Ascending aorta (tissue), 2 donors: ENCODE results near the gene C1QTNF8. TPM values are rescaled to one million over a fixed set of nuclear protein-coding genes. Genes with fewer than 3 reads are reported as not detected.

Source experiments
- DNase-seq, 2 donors: peaks; one replicate each; pipeline ENCODE4 v3.0.0-alpha.2; 2019; ENCODE audit warnings: low spot score in 2 of 2
- H3K27ac ChIP-seq, 2 donors: fragments of 200-600 bp; sonication (generic); one replicate each; pipeline ENCODE4 v1.5.1; 2016 to 2017; ENCODE audit warnings: mild to moderate bottlenecking in 1 of 2
- H3K27me3 ChIP-seq: fragments of 200-600 bp; sonication (generic); one replicate; pipeline ENCODE4 v1.5.1; 2017
- H3K36me3 ChIP-seq, 2 donors: fragments of 200-600 bp; sonication (generic); one replicate each; pipeline ENCODE4 v1.5.1; 2016
- H3K4me1 ChIP-seq, 2 donors: fragments of 200-600 bp; sonication (generic); one replicate each; pipeline ENCODE4 v1.5.1; 2016 to 2017; ENCODE audit warnings: mild to moderate bottlenecking in 1 of 2
- H3K4me3 ChIP-seq, 2 donors: fragments of 200-600 bp; sonication (generic); one replicate each; pipeline ENCODE4 v1.5.1; 2016 to 2017; ENCODE audit warnings: mild to moderate bottlenecking in 1 of 2
- H3K9me3 ChIP-seq, 2 donors: fragments of 200-600 bp; sonication (generic); one replicate each; pipeline ENCODE4 v1.5.1; 2016
- intact Hi-C: fragments of 100-400 bp; cut with DNase I; formaldehyde crosslinking; loops from one replicate; pipeline ENCODE4 v1.15.1; 2023
- total RNA-seq: library from RNA; depleted of rRNA; stranded (reverse); fragments of >200 nt; gene quantifications from one replicate; pipeline ENCODE4 v1.1.0, GENCODE V29; 2016
- TF ChIP-seq, protein P1 (sequence below), 3 experiments: fragments of 200-600 bp in 2 of 3; fragments of 450-650 bp in 1 of 3; sonication (generic) in 2 of 3; IDR thresholded peaks; one replicate each; pipeline ENCODE4 v1.5.1; 2016 to 2019; ENCODE audit warnings: antibody characterized with exemption in 3 of 3, mild to moderate bottlenecking in 1 of 3, moderate library complexity in 1 of 3

The C1QTNF8 gene
- total RNA-seq, 1 donor from 2014 or later = not detected

DNA sequence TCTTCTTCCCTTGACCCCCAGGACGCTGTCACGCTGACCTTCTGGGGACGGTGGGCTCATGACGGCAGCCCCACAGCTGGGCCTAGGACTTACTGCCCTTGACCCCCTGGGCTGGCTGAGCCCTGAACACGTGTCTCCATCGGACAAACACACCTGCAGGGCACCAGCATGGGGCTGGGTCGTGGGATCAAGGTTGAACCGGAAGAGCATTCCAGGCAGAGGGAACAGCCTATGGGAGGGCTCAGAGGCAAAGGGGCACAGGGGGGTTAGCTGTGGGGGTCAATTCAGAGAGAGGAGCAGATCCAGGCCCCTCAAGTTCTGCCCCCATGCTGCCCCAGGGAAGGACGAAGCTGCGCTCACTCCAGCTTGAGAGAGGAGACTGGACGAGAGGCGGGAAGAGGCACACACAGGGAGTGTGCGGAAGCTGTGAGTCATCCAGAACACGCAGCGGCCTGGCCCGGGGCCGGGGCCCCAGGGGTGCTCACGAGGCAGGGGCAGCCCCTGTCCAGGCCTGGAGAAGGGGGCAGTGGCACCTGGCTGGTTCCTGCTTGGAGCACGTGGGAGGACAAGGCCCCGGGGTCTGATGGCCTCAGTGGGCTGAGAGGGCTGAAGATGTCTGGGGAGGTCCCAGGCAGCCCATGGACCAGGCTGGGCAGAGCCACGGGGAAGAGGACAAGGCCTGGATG is 13.6 kb downstream of the C1QTNF8 start:
- Histone ChIP-seq H3K36me3 (no peaks in the 10 kb centered on the region), H3K4me1 (peaks cover 38 to 47% of the 10 kb centered on the region in 2 donors), H3K27ac (no peak overlapping the region), H3K27me3 (no peaks in the 10 kb centered on the region), H3K9me3 (peaks cover 11 to 12% of the 10 kb centered on the region in 2 donors), H3K4me3 (no peak overlapping the region)
- no peak for DNase-seq
- intact Hi-C loops = no loop called here
- TF ChIP-seq, protein P1, sequence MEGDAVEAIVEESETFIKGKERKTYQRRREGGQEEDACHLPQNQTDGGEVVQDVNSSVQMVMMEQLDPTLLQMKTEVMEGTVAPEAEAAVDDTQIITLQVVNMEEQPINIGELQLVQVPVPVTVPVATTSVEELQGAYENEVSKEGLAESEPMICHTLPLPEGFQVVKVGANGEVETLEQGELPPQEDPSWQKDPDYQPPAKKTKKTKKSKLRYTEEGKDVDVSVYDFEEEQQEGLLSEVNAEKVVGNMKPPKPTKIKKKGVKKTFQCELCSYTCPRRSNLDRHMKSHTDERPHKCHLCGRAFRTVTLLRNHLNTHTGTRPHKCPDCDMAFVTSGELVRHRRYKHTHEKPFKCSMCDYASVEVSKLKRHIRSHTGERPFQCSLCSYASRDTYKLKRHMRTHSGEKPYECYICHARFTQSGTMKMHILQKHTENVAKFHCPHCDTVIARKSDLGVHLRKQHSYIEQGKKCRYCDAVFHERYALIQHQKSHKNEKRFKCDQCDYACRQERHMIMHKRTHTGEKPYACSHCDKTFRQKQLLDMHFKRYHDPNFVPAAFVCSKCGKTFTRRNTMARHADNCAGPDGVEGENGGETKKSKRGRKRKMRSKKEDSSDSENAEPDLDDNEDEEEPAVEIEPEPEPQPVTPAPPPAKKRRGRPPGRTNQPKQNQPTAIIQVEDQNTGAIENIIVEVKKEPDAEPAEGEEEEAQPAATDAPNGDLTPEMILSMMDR (IDR thresholded peaks at IDR 0.05) = no peak

DNA sequence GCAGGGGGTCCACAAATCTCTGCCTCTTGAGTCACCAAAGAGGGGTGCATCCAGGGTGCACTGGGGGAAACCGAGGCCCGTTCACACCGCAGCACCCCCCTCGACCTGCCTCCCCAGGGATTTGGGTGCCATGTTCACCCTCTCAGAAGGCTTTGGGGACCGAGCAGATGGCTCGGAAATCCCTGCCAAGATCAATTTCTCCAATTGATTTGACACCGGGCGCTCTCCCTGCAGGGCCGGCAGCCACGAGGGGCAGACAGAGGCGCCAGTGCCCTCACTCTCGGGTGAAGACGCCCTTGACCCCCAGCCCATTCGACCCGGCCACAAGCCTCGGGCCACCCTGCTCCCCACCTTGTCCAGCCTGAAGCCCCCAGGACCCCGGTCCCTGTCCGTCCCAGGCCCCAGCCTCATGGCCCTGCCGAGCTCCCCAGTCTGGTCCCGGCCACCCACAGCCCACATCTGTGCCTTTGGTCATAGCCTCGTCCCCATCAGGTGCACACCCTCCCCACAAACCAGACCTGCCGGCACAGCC is 14.2 kb downstream of the C1QTNF8 start:
- no peak for DNase-seq
- intact Hi-C loops = no loop called here
- Histone ChIP-seq H3K4me1 (peaks cover 42 to 53% of the 10 kb centered on the region in 2 donors), H3K9me3 (peaks cover 11 to 12% of the 10 kb centered on the region in 2 donors), H3K36me3 (no peaks in the 10 kb centered on the region), H3K27ac (peak overlapping the region; percentile 56 to 58), H3K4me3 (peak overlapping the region in 1 of 2 donors; percentile 13), H3K27me3 (no peaks in the 10 kb centered on the region)
- TF ChIP-seq, protein P1 (IDR thresholded peaks at IDR 0.05) = no peak

DNA sequence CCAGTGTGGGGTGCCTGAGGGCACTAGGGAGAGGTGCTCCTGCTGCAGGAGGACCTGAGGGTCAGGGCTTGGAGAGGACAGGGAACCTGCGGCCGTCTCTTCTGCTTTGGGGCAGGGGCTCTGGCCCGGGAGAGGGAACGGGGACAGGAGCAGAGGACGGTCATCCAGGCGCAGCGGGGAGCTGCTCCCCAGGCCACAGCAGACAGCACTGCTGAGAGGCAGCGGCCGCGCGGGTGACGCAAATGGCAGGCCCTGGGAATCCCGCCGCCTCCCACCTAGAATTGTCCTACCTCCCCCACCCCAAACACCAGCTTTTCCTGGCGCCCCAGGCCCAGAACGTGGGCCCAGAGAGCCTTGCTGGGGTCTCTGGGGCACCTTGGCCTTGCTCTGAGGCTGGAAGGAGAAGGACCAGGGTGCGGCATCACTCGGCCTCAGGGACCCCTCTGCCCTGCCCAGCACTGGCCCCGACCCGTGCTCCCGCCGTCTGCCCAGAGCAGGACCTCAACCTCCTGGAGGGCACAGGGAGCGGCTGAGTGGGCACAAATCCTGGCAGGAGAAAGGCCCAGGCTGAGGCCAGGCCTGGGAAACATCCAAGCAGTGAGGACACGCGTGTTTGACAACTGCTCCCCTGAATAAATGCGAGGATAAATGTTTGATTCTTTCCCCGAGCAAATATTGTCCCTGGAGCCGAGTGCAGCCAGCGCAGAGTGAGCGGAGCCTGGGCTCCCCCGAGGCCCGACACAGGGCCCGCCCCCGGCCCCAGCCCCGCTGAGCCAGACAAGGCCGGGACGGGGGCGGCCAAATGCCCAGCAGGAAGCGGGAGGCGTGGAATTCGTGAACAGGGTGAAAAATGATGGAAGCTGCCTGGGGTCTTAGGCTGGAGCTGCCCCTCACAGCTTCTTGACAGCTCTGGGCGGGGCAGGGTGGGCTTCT is 15.0 kb downstream of the C1QTNF8 start:
- peaks cover 11 to 12% of the 10 kb centered on the region in 2 donors for H3K9me3 ChIP-seq
- intact Hi-C loops = no loop called here
- peak overlapping the region in 1 of 2 donors; percentile 13 for H3K4me3 ChIP-seq
- no peaks in the 10 kb centered on the region for H3K27me3 ChIP-seq
- H3K36me3 ChIP-seq = no peaks in the 10 kb centered on the region
- peaks cover 43 to 59% of the 10 kb centered on the region in 2 donors for H3K4me1 ChIP-seq
- TF ChIP-seq, protein P1 (IDR thresholded peaks at IDR 0.05) = no peak
- peak overlapping the region; percentile 56 to 58 for H3K27ac ChIP-seq
- no peak for DNase-seq

DNA sequence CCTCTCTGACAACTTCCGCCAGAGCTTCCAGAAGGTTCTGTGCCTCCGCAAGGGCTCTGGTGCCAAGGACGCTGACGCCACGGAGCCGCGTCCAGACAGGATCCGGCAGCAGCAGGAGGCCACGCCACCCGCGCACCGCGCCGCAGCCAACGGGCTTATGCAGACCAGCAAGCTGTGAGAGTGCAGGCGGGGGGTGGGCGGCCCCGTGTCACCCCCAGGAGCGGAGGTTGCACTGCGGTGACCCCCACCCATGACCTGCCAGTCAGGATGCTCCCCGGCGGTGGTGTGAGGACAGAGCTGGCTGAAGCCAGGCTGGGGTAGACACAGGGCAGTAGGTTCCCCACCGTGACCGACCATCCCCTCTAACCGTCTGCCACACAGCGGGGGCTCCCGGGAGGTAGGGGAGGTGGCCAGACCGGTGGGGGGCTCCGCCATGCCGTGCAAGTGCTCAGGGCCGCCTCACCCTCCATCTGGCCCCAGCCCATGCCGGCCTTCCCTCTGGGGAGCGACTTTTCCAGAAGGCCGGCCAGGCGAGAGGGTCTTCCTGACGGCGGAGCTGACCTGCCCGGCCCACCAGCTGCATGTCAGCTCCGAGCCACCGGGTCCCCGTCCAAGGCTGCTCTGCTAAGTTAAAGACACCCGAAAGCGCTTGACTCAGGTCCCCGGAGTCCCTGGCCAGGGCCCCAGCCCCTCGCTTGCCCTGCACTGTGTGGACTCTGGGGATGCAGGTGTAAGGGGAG is 16.1 kb downstream of the C1QTNF8 start:
- H3K9me3 ChIP-seq = peaks cover 4 to 8% of the 10 kb centered on the region in 2 donors
- no peak for DNase-seq
- H3K27me3 ChIP-seq = no peaks in the 10 kb centered on the region
- intact Hi-C loops = loop anchor here (1.0 kb wide), 1 partner anchor 9 kb away; no protein-coding TSS in a partner anchor
- TF ChIP-seq, protein P1 (IDR thresholded peaks at IDR 0.05) = no peak
- no peak overlapping the region for H3K27ac ChIP-seq
- H3K4me3 ChIP-seq = peak overlapping the region in 1 of 2 donors; percentile 20
- H3K4me1 ChIP-seq = peaks cover 43 to 59% of the 10 kb centered on the region in 2 donors
- H3K36me3 ChIP-seq = no peaks in the 10 kb centered on the region

DNA sequence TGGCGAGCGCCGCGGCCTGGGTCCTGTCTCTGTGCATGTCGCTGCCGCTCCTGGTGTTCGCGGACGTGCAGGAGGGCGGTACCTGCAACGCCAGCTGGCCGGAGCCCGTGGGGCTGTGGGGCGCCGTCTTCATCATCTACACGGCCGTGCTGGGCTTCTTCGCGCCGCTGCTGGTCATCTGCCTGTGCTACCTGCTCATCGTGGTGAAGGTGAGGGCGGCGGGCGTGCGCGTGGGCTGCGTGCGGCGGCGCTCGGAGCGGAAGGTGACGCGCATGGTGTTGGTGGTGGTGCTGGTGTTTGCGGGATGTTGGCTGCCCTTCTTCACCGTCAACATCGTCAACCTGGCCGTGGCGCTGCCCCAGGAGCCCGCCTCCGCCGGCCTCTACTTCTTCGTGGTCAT is 16.7 kb downstream of the C1QTNF8 start:
- intact Hi-C loops = loop anchor here (1.0 kb wide), 1 partner anchor 10 kb away; no protein-coding TSS in a partner anchor
- TF ChIP-seq, protein P1 (IDR thresholded peaks at IDR 0.05) = no peak

More for the DNA sequence above, 16.7 kb downstream of the C1QTNF8 start:
- H3K36me3 ChIP-seq = no peaks in the 10 kb centered on the region
- H3K27ac ChIP-seq = no peak overlapping the region
- H3K4me3 ChIP-seq = peak overlapping the region in 1 of 2 donors; percentile 52
- H3K27me3 ChIP-seq = no peaks in the 10 kb centered on the region
- H3K9me3 ChIP-seq = peaks cover 0 to 2% of the 10 kb centered on the region in 2 donors
- no peak for DNase-seq
- H3K4me1 ChIP-seq = peaks cover 43 to 59% of the 10 kb centered on the region in 2 donors
